Omental fat pad (tissue), 4 donors: Measurements from ENCODE around the gene PRKCD. TPM values are rescaled to one million over a fixed set of nuclear protein-coding genes. Genes with fewer than 3 reads are reported as not detected.

Experiments
- ATAC-seq: fragments of 150-250 bp; one replicate; pipeline ENCODE4 v1.9.1; 2016; ENCODE audit warnings: mild to moderate bottlenecking, moderate library complexity; ENCODE audit not compliant: low FRiP score
- DNase-seq: peaks from one replicate; pipeline ENCODE4 v3.0.0-alpha.2; 2019; ENCODE audit warnings: low spot score
- total RNA-seq, 4 donors: library from RNA; depleted of rRNA; stranded (reverse); fragments of >200 nt; gene quantifications; one replicate each; pipeline ENCODE4 v1.1.0, GENCODE V29; 2016
- TF ChIP-seq, protein P1 (sequence below), 3 donors: fragments of 450-650 bp; IDR thresholded peaks; one replicate each; pipeline ENCODE4 v1.5.1; 2016 to 2017; ENCODE audit warnings: antibody characterized with exemption in 3 of 3, mild to moderate bottlenecking in 3 of 3, moderate library complexity in 2 of 3

The PRKCD gene
- total RNA-seq, 4 donors from 2014 or later: 21.5 to 39.9 (median 30.3) TPM

DNA sequence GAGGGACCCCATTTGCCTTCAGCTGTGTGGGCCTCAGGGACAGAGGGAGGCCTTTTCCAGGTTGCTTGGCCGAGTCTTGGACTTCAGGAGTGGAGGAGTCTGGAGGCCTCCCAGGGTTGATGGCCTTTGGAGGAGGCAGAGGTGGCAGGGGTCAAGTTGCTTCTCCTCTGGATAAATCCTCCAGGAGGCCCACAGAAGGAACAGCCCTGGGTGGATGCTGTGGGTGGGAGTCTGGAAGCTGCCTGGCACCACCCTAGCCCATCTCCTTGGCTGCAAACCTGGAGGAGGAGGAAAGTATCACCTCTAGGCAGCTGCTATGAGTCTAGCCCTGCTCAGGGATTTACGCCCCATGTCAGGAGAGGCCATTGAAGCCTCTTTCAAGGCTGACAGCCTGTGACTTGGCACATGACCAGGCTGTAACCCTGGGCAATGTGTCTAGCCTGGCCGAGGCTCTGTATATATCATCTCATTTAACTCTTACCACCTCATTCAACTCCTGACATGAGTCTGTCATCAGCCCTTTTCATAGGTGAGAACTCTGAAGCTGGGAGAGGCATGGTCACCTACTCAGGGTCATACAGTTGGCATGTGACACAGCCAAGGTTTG is 2.9 kb upstream of the PRKCD start:
- no peak for DNase-seq
- no peak for ATAC-seq
- TF ChIP-seq, protein P1, sequence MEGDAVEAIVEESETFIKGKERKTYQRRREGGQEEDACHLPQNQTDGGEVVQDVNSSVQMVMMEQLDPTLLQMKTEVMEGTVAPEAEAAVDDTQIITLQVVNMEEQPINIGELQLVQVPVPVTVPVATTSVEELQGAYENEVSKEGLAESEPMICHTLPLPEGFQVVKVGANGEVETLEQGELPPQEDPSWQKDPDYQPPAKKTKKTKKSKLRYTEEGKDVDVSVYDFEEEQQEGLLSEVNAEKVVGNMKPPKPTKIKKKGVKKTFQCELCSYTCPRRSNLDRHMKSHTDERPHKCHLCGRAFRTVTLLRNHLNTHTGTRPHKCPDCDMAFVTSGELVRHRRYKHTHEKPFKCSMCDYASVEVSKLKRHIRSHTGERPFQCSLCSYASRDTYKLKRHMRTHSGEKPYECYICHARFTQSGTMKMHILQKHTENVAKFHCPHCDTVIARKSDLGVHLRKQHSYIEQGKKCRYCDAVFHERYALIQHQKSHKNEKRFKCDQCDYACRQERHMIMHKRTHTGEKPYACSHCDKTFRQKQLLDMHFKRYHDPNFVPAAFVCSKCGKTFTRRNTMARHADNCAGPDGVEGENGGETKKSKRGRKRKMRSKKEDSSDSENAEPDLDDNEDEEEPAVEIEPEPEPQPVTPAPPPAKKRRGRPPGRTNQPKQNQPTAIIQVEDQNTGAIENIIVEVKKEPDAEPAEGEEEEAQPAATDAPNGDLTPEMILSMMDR (IDR thresholded peaks at IDR 0.05): no peak

DNA sequence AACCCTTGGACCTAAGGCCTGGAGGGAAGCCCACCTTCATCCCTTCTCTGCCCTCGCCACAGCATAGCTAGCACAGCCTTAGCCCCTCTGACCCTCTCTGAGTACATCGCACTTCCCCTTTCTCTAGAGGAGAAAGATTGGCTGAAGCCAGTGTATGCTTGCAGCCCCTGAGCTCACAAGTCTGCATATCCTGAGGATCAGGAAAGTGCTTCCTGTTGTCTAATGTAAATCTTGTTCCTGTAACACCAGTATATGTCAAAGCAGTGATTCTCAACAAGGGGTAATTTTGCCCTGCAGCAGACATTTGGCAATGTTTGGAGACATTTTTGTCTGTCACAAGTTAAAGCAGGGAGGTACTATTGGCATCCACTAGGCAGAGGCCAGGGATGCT is 2.2 kb upstream of the PRKCD start:
- DNase-seq: no peak
- no peak for ATAC-seq
- TF ChIP-seq, protein P1 (IDR thresholded peaks at IDR 0.05): no peak

DNA sequence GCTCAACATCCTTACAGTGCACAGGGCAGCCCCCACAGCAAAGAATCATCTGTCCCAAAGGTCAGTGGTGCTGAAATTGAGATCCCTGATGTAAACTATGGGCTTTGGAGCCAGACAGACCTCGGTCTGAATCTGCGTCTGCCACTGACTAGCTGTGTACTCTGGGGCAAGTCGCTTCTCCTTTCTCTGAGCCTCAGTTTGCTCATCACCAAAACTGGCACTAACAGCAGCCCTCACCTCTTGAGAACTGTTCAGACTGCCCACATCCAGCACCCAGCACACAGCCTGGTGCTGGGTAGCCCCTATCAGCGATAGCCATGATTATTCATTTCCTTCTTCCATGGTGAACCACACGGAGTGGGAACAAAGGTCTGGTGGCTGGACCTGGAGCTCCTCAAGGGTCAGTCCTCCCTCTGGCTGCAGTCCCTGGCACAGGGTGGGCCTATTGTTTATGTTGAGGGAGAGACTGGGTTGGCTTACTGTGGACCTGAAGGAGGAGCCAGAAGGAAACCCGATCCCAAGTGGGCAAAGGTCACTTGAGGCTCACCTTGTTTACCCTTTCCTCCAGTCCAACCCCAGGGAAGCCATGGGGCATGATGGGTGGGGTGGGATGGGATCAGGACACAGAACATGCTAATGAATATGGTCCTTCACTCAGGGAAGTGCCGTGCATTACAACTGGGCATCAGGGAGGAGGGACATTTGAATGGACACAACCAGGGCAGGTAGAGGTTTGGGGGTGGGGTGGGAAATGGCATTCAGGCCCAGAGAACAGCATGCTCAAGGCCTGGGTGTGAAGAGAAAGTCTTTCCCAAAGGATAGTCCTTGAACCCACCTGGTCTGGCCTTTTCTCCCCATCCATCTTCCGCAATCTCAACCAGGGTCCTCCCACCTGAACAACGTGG is 1.6 kb upstream of the PRKCD start:
- no peak for ATAC-seq
- TF ChIP-seq, protein P1 (IDR thresholded peaks at IDR 0.05): no peak
- no peak for DNase-seq

DNA sequence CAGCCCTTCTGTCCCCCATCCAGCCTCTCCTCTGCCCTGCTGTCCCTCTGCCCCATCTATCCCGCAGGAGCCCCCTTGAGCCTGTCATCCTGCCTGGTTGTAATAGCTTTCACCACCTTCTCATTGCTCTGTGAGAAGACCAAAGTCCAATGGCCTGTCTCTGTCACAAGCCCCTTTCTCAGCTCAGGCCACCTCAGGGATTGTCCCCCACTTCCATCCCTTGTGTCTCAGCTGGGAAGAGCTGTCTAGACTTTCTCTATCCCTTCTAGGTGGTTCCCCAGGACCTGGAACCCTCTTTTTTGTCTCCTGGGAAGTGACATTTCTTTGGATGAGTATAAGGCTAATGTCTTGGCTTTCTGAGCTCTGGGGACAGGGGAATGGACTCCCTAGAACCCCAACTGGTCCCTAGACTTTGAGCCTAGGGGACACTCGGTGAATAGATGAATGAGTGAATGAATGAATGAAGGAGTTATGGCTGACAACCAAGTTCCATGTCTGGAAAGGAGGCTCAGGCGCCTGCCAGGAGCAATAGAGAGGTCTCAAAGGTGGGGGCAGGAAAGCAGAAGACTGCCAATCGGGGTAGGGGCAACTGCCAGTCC is 849 bp upstream of the PRKCD start:
- TF ChIP-seq, protein P1 (IDR thresholded peaks at IDR 0.05): no peak
- ATAC-seq (no peak), DNase-seq (no peak)

DNA sequence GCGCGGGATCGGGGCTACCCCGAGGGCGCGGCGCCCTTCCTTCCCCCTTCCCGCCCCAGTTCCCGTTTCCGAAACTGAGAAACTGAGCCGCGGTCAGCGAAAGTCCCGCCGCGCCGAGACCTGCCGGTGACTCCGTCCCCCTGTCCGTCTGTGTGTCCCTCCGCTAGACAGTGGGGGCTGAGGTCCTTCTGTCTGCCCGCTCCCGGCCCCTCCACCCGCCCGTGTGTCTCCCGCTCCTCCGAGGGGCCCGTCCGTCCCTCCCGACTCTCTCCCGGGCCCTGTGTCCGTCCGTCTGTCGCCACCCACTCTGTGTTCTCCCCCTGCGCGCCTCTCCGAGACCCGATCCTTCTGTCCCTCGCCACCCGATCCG is 426 bp downstream of the PRKCD start:
- TF ChIP-seq, protein P1 (IDR thresholded peaks at IDR 0.05): no peak
- DNase-seq (no peak), ATAC-seq (peak; percentile 17)

DNA sequence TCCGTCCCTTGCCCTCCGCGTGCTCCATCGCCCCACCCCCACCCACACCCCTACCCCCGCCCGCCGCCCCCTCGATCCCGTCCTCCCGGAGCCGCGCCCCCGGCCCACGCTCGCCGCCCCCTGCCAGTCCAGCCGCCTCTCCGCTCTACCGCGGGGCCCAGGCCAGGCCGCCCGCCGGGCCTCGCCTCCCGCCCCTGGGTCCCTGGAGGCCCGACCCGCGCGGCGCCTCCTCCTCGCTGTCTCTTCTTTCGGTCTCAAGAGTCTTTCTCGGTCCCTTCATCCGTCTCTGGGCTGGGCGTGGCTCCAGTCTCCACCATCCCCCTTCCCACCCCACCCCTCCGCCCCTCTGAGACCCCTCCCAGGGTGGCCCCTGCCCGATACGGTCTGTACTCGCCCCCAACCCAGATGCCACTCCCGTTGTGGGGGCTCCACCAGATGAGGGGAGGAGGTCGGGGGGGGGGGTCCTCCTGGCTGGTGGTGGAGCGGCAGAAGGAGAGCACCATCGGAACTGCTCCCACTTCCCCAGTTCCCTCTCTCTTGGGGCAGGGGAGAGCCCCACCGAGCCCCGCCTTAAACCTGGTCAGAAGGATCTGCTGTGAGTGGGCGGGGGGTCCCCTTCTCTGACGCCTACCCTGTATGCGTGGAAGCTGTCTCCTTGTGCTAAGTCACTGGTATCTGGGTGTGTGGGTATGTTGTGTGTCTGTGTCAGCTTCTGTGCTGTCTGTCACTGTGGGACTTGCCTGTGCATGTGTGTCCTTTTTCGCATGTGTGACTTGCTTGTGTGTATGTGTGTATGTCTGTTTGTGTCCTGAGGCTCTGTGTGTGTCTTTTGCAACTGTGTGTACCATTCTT is 1.0 kb downstream of the PRKCD start:
- ATAC-seq (peak; percentile 3), DNase-seq (no peak)
- TF ChIP-seq, protein P1 (IDR thresholded peaks at IDR 0.05): no peak
